Measurements from ENCODE around the gene NT5DC1. TPM values are rescaled to one million over a fixed set of nuclear protein-coding genes. Genes with fewer than 3 reads are reported as not detected.

The NT5DC1 gene
- total RNA-seq, 4 donors from 2014 or later = 5.0 to 34.5 (median 21.0) TPM

- no peak overlapping the region for H3K27ac ChIP-seq
- no peaks in the 10 kb centered on the region for H3K9me3 ChIP-seq
- peaks cover 0 to 8% (median 0%) of the 10 kb centered on the region in 3 donors for H3K36me3 ChIP-seq
- TF ChIP-seq POLR2A (IDR thresholded peaks at IDR 0.05) (no peak), CTCF (IDR thresholded peaks at IDR 0.05) (peak; percentile 42 to 92 (median 80))
- no peaks in the 10 kb centered on the region for H3K4me1 ChIP-seq
- no peaks in the 10 kb centered on the region for H3K27me3 ChIP-seq
- no peak overlapping the region for H3K4me3 ChIP-seq
- DNase-seq = no peak
These were observed 168.1 kb downstream of the NT5DC1 start for GRCh38 chr6:116268589-116269293.

GRCh38 chr6:116271149-116271708 lies 170.6 kb downstream of the NT5DC1 start:
- no peak for DNase-seq
- TF ChIP-seq POLR2A (IDR thresholded peaks at IDR 0.05) (no peak), CTCF (IDR thresholded peaks at IDR 0.05) (no peak)
- Histone ChIP-seq H3K4me3 (no peak overlapping the region), H3K4me1 (peaks cover 0 to 16% (median 6%) of the 10 kb centered on the region in 4 donors), H3K27me3 (no peaks in the 10 kb centered on the region), H3K27ac (no peak overlapping the region), H3K9me3 (no peaks in the 10 kb centered on the region), H3K36me3 (peaks cover 0 to 18% (median 0%) of the 10 kb centered on the region in 3 donors)

- no peak for DNase-seq
- Histone ChIP-seq H3K4me3 (peak overlapping the region; percentile 80 to 89 (median 84)), H3K36me3 (peaks cover 0 to 22% (median 0%) of the 10 kb centered on the region in 3 donors), H3K27ac (peak overlapping the region in 2 of 4 donors; percentile 3 to 6), H3K9me3 (no peaks in the 10 kb centered on the region), H3K4me1 (peaks cover 0 to 47% (median 12%) of the 10 kb centered on the region in 4 donors), H3K27me3 (no peaks in the 10 kb centered on the region)
- TF ChIP-seq POLR2A (IDR thresholded peaks at IDR 0.05) (no peak), CTCF (IDR thresholded peaks at IDR 0.05) (no peak)
These were observed 176.5 kb downstream of the NT5DC1 start for GRCh38 chr6:116277124-116277523.

- Histone ChIP-seq H3K9me3 (no peaks in the 10 kb centered on the region), H3K4me1 (peaks cover 0 to 47% (median 12%) of the 10 kb centered on the region in 4 donors), H3K27ac (peak overlapping the region; percentile 97 to 99 (median 98)), H3K36me3 (peaks cover 0 to 17% (median 0%) of the 10 kb centered on the region in 3 donors), H3K4me3 (peak overlapping the region; percentile 80 to 89 (median 84)), H3K27me3 (no peaks in the 10 kb centered on the region)
- DNase-seq = no peak
- TF ChIP-seq POLR2A (IDR thresholded peaks at IDR 0.05) = no peak
- no peak for TF ChIP-seq CTCF (IDR thresholded peaks at IDR 0.05)
These were observed 177.8 kb downstream of the NT5DC1 start for GRCh38 chr6:116278481-116278829.

GRCh38 chr6:116278854-116279231 lies 178.2 kb downstream of the NT5DC1 start:
- H3K27ac ChIP-seq = peak overlapping the region; percentile 97 to 99 (median 98)
- peaks cover 0 to 13% (median 0%) of the 10 kb centered on the region in 3 donors for H3K36me3 ChIP-seq
- DNase-seq = peak in 1 of 3 donors; percentile 44
- H3K27me3 ChIP-seq = no peaks in the 10 kb centered on the region
- H3K9me3 ChIP-seq = no peaks in the 10 kb centered on the region
- TF ChIP-seq CTCF (IDR thresholded peaks at IDR 0.05) = no peak
- no peak for TF ChIP-seq POLR2A (IDR thresholded peaks at IDR 0.05)
- peak overlapping the region; percentile 80 to 89 (median 84) for H3K4me3 ChIP-seq
- peaks cover 0 to 47% (median 12%) of the 10 kb centered on the region in 4 donors for H3K4me1 ChIP-seq

Data from Peyer's patch (tissue), 4 donors.